Fibroblast of upper back skin (primary cell): ENCODE data around the gene BCL6.
A peak's percentile ranks its signal among the peaks of the same experiment; 100 is the strongest.
"Not testable (repeated sequence)": the region's sequence is repeated elsewhere in the genome, so short reads cannot be mapped to it uniquely, and the experiment has no call there.

Source experiments
- DNase-seq: peaks from one replicate; pipeline ENCODE4 v3.0.0-alpha.2; 2013

BCL6 gene

GRCh38 chr3:187709155-187709554, 36.1 kb downstream of the BCL6 start:
- DNase-seq, result no peak

- no peak for DNase-seq
These were observed 36.6 kb downstream of the BCL6 start for GRCh38 chr3:187708696-187709095.

GRCh38 chr3:187706971-187707370, 38.3 kb downstream of the BCL6 start:
- no peak for DNase-seq

GRCh38 chr3:187705164-187705563, 40.1 kb downstream of the BCL6 start:
- no peak for DNase-seq

- no peak for DNase-seq
These were observed 42.7 kb downstream of the BCL6 start, which contains the start of gene RTP2 for GRCh38 chr3:187702507-187703033. RTP2 (minus strand) TSS chr3:187702557; CDS start chr3:187702128, 429 bp downstream.

- DNase-seq, result no peak
These were observed 45.0 kb downstream of the BCL6 start for GRCh38 chr3:187700249-187700648.

GRCh38 chr3:187698499-187699399, 46.5 kb downstream of the BCL6 start:
- DNase-seq, result no peak

- no peak for DNase-seq
These were observed 49.2 kb downstream of the BCL6 start for GRCh38 chr3:187696021-187696420.

- no peak for DNase-seq
These were observed 49.8 kb downstream of the BCL6 start for GRCh38 chr3:187695449-187695848.

GRCh38 chr3:187694801-187695200, 50.5 kb downstream of the BCL6 start:
- peak; percentile 68 for DNase-seq

- no peak for DNase-seq
These were observed 51.8 kb downstream of the BCL6 start for GRCh38 chr3:187693431-187693830.

GRCh38 chr3:187689984-187690383, 55.3 kb downstream of the BCL6 start:
- peak; percentile 79 for DNase-seq

- no peak for DNase-seq
These were observed 58.5 kb downstream of the BCL6 start for GRCh38 chr3:187686621-187687273.

- no peak for DNase-seq
These were observed 59.3 kb downstream of the BCL6 start for GRCh38 chr3:187685948-187686347.

GRCh38 chr3:187684880-187685279, 60.4 kb downstream of the BCL6 start:
- DNase-seq, result peak; percentile 45

GRCh38 chr3:187684444-187684843, 60.8 kb downstream of the BCL6 start:
- no peak for DNase-seq

- not testable (repeated sequence) for DNase-seq
These were observed 63.5 kb downstream of the BCL6 start for GRCh38 chr3:187681756-187682155.

- DNase-seq, result peak; percentile 74
These were observed 65.5 kb downstream of the BCL6 start for GRCh38 chr3:187679638-187680396.

- DNase-seq, result peak; percentile 72
These were observed 66.5 kb downstream of the BCL6 start for GRCh38 chr3:187678726-187679268.

- peak; percentile 39 for DNase-seq
These were observed 67.7 kb downstream of the BCL6 start for GRCh38 chr3:187677604-187678003.

- no peak for DNase-seq
These were observed 72.3 kb downstream of the BCL6 start for GRCh38 chr3:187673012-187673411.
